AG04449 (cell line): Measurements from ENCODE around the gene ANKRD11.

Experiments used
- CTCF ChIA-PET: fragments of 350-600 bp; formaldehyde crosslinking; extraction: SDS; loops from one replicate; lab custom pipeline; 2021; ENCODE audit warnings: antibody characterized with exemption; lab: Yijun Ruan, JAX
- POLR2A ChIA-PET: fragments of 400-600, 350-600 bp; formaldehyde crosslinking; extraction: SDS; loops from one replicate; lab custom pipeline; 2020; ENCODE audit warnings: antibody characterized with exemption, inconsistent platforms; lab: Yijun Ruan, JAX
- DNase-seq: peaks from one replicate; pipeline ENCODE4 v3.0.0-alpha.2; 2010; ENCODE audit warnings: low read depth, low spot score
- H3K4me3 ChIP-seq: 2 replicates; pipeline ENCODE4 v1.5.1; 2011; ENCODE audit warnings: low read depth, mild to moderate bottlenecking, control low read depth, low read length
- CTCF ChIP-seq: IDR thresholded peaks from one replicate; pipeline ENCODE4 v1.5.1; 2011; ENCODE audit warnings: mild to moderate bottlenecking, moderate library complexity, low read length, control low read depth, inconsistent platforms; ENCODE audit not compliant: insufficient read depth; ENCODE audit errors: missing control alignments

Gene ANKRD11

DNA sequence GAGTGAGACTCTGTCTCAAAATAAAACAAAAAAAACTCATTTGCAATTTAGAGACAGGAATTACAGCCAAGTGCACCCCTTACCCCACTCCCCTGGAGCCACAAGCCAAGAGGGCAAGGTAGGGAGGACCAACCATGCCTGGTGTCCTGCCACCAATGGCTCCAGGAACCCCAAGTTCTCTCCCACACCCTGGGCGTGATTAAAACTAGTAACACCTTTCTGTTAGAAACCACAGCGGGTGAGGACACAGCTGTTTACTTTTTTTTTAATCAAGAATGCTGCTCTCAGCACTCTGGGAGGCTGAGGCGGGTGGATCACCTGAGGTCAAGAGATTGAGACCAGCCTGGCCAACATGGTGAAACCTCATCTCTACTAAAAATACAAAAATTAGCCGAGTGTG lies 38.1 kb downstream of the ANKRD11 start:
- no peak for DNase-seq
- CTCF ChIA-PET, result no interaction called here
- POLR2A ChIA-PET, result no interaction called here

DNA sequence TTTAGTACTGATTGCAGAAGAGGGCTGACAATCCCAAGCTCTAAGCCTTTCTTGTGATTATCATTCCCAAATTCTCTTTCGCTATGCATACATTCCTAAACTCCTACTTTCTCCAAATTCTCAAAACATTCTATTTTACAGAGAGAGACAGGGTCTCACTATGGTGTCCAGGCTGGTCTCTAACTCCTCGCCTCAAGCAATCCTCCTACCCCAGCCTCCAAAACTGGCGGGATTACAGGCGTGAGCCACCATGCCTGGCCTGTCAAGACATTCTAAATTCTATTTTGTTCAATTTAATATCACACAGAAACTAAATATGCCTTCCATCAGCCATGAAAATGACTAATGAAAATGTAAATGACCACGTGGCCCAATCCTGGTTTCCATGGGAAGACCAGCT lies 39.8 kb downstream of the ANKRD11 start:
- no peak overlapping the region for H3K4me3 ChIP-seq
- DNase-seq, result no peak
- no peak for TF ChIP-seq CTCF
- POLR2A ChIA-PET, result no interaction called here
- CTCF ChIA-PET, result interaction anchor here (1.4 to 1.6 kb wide), 2 partner anchors 8 to 15 kb away, joined by 4 read pairs; no protein-coding TSS in a partner anchor

More for the DNA sequence above, 38.1 kb downstream of the ANKRD11 start:
- H3K4me3 ChIP-seq, result no peak overlapping the region
- TF ChIP-seq CTCF, result no peak

GRCh38 chr16:89449726-89450335 lies 40.5 kb downstream of the ANKRD11 start:
- CTCF ChIA-PET, result interaction anchor here (1.1 to 1.6 kb wide), 3 partner anchors 9 to 15 kb away, joined by 3 to 4 read pairs (median 4); no protein-coding TSS in a partner anchor
- POLR2A ChIA-PET, result no interaction called here
- DNase-seq, result no peak
- TF ChIP-seq CTCF, result no peak
- no peak overlapping the region for H3K4me3 ChIP-seq

DNA sequence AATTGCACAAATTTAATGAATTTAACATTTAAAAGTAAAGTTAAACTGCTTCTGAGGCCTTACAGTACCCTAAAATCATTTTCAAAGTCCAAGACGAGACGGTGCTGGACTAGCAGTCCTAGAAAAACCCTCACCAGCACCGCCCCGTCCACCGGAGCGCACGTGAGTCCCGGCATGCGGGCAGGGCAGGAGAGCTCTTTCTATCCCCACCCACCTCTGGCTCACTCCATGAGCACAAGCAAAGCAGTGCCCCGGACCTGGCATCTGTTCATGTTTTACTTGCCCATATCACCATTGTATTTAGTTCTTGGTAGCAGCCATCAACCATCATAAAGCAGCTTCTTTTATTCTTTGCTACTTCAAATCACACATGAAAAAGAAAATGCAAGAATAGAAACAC lies 41.7 kb downstream of the ANKRD11 start:
- H3K4me3 ChIP-seq, result no peak overlapping the region
- CTCF ChIA-PET, result interaction anchor here (1.1 kb wide), 1 partner anchor 9 kb away, joined by 3 read pairs; no protein-coding TSS in a partner anchor
- no peak for DNase-seq
- POLR2A ChIA-PET, result no interaction called here
- no peak for TF ChIP-seq CTCF

GRCh38 chr16:89446975-89447293 lies 43.4 kb downstream of the ANKRD11 start:
- H3K4me3 ChIP-seq, result no peak overlapping the region
- TF ChIP-seq CTCF, result no peak
- no peak for DNase-seq
- ChIA-PET CTCF (no interaction called here), POLR2A (no interaction called here)

DNA sequence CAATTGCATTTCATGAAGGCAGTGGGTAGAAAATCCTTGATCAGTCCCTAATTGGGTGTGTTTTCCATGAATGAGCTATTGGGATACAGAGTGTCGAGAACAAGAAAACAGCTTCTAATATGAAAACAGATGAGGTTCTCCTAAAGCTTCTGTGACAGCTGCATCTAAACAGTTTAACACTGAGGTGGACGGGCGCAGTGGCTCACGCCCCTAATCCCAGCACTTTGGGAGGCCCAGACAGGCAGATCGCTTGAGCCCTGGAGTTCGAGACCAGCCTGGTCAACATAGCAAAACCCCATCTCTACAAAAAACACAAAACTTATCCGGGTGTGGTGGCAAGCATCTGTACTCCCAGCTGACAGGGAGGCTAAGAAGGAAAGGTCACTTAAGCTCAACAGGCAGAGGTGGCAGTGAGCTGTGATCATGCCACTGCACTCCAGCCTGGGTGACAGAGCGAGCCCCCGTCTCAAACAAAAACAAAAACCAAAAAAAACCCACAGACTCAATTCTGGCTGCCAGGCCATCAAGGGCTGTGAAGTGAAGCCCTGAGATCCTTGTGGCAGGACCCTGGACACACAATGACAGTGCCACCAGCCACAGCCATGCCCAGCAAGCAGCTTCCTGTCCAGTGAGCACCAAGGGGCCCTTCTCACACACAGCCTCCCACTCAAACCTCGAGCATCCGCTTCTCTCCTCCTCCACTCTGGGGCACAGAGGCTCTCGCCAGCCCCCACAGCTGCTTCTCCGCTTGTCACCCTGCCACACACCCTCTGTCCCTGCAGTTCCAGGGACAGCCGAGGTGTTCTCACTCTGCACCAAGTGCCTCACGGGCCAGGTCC lies 44.0 kb downstream of the ANKRD11 start:
- no peak overlapping the region for H3K4me3 ChIP-seq
- ChIA-PET CTCF (interaction anchor here (0.7 kb wide), 1 partner anchor 10 kb away, joined by 3 read pairs; no protein-coding TSS in a partner anchor), POLR2A (no interaction called here)
- no peak for DNase-seq
- TF ChIP-seq CTCF, result no peak
